ENCODE data around the gene TMEM50A.
"Not testable (repeated sequence)": the region's sequence is repeated elsewhere in the genome, so short reads cannot be mapped to it uniquely, and the experiment has no call there.

The TMEM50A gene

DNA sequence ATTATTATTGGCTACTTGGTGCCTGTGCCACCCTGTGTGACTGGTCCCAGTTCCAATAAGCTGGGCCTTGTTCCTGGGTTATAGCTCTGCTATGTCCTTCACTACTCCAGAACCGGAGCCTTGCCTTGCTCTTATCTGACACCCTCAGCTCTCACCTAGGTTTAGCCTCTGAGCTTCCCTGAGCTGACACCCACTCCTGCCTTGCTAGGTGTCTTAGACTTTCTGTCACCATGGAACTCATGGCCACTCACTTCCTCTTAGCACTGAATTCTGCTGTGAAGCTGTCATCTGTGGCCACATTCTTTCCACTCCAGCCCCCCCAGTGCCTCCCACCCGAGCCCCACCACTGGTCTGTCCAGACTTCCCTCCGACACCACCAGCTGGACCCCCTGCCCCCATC, 51.6 kb downstream of the TMEM50A start:
- not testable (repeated sequence) for DNase-seq

DNA sequence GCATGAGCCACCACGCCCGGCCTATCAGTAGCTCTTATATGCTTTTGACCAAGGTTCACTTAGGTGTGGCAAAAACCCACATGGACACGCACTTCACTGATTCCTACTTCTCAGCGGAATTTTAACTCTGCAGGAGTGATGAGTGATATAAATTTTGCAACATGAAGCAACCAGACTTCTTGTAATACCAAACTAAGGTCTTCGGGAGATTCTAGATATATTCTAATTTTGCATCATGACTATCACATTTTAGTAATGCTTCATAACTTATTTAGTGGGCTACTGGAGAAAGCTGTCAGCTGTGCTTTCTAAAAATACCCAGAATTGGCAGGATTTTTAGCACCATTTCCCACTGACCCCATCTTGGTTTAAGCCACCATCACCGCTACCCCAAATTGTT, 54.7 kb downstream of the TMEM50A start:
- no peak for DNase-seq

DNA sequence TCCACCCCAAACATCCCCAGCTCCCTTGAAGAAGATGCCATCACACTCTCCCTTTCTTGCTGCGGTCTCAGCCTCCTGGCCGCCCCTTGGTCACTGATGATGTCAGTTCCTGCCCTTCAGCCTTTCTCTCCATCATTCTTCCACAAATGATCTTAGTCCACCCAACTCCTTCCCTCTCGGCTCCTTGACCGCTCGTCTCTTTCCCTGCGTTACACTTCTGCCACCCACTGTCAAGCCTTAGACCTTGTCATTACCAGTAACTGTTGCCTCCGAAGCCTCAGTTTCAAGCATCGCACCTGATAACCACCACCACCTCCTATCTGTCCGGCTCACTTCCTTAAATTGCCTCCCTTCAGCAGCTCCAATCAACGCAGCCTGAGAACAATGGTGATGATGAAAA, 59.4 kb downstream of the TMEM50A start:
- not testable (repeated sequence) for DNase-seq

GRCh38 chr1:25398079-25398478, 59.9 kb downstream of the TMEM50A start:
- DNase-seq = not testable (repeated sequence)

- peak; percentile 9 to 13 for DNase-seq
Observed at GRCh38 chr1:25402947-25403803, 65.0 kb downstream of the TMEM50A start.

DNA sequence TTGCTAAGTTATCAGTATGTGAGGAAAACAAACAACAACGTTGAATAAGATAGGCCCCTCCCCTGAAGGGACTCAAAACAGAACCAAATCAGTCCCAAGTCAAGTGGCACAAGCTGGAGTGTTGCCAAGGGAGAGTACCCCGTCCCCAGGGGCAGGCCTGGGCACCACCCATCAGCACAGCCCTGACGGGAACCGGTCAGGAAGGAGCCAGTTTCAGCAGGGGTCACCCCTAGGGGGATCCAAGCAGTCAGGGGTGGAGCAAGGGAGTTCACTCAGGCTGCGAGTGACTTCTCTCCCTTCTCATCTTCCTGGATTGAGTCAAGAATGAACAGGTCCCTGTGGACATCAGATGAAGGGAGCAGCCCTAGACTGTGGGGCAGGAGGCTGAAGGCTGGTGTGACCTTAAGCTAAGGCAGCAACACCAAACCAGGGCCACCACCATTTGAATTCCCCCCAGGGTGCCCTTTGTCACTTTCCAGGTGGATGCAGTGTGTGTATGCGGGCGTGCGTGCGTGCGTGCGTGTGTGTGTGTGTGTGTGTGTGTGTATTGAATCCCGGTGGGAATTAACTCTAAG, 67.7 kb downstream of the TMEM50A start:
- not testable (repeated sequence) for DNase-seq

- not testable (repeated sequence) for DNase-seq
Observed at GRCh38 chr1:25409641-25410427, 71.7 kb downstream of the TMEM50A start.
